ENCODE results near the gene NAIF1.
A peak's percentile ranks its signal among the peaks of the same experiment; 100 is the strongest.
"Not testable (repeated sequence)": the region's sequence is repeated elsewhere in the genome, so short reads cannot be mapped to it uniquely, and the experiment has no call there.

The NAIF1 gene

DNA sequence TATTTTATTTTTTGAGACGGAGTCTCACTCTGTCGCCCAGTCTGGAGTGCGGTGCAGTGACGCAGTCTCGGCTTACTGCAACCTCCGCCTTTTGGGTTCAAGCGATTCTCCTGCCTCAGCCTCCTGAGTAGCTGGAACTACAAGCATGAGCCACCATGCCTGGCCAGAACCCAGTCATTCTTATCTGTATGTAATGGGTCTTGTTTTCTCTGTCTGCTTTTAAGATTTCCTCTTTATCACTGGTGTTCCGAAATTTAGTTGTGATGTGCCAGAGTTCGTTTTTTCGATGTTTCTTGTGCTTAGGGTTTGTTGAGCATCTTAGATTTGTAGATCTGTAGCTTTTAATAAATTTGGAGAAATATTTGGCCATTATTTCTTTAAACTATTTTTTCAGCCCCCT is 20.1 kb upstream of the NAIF1 start:
- no peak for DNase-seq (ENCODE audit: low read depth in 2 of 2)

DNA sequence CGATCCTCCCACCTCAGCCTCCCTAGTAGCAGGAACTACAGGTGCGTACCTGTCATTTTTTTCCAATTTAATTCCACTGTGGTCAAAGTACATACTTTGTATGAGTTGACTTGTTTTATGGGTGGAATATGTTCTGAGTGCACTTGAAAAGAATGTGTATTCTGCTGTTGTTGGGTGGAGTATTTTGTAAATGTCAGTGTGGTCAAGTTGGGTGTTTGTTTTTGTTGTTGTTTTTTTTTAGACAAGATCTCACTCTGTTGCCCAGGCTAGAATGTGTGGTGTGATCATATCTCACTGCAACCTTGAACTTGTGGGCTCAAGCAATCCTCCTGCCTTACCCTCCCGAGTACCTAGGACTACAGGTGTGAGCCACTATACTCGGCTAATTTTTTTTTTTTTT is 18.8 kb upstream of the NAIF1 start:
- DNase-seq (ENCODE audit: low read depth in 2 of 2), result no peak

DNA sequence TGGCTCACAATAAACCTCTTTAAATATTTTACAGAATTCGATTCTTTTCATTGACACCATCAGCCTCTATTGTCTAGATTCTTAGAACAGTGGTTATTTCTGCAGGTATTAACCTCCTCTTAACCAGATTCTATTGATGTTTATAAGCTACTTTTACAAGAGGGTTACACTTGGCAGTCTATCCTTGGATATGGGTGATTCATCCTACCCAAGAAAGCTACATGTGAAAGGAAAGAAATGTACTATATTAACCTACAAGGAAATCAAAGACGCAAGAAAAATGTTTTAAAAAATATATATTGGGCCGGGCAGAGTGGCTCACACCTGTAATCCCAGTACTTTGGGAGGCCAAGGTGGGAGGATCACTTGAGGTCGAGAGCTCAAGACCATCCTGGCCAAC is 17.6 kb upstream of the NAIF1 start:
- no peak for DNase-seq (ENCODE audit: low read depth in 2 of 2)

DNA sequence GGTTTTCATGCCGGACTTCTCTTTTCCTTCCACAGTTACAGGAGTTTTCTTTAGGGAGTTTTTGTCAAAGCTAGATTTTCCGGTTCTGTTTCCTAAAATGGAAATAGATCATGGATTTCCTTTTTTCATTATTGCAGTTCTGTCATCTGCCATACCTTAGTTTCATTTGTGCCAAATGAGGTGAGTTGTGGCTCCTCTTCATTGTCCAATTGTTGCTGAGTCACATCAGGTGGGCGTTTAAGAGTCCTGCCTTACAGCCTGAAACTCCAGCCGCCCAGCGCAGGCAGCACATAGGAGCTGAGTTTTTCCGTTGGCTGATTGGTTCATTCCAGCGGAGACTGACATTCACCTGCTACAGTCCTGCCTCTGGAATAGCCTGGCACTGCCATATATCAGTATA is 15.0 kb upstream of the NAIF1 start:
- no peak for DNase-seq (ENCODE audit: low read depth in 2 of 2)

DNA sequence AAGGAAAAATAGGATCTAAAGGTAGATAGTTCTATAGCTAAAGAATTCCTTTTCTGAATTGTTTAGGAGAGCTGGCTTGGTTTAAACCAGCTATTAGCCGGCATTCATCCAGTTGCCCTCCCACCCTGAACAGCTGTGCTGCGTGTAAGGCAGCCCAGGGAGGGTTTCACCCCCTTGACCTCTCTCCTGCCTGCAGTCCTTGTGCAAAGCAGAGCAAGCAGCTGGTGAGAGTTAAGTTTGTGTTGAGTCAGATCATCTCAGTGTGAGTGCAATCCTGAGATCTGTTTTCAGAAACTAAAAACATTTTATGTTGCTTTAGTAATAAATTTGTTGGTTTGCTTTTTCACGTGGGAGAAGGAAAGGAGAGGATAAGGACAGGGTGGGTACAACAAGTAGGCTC is 13.9 kb upstream of the NAIF1 start:
- DNase-seq (ENCODE audit: low read depth in 2 of 2), result no peak

DNA sequence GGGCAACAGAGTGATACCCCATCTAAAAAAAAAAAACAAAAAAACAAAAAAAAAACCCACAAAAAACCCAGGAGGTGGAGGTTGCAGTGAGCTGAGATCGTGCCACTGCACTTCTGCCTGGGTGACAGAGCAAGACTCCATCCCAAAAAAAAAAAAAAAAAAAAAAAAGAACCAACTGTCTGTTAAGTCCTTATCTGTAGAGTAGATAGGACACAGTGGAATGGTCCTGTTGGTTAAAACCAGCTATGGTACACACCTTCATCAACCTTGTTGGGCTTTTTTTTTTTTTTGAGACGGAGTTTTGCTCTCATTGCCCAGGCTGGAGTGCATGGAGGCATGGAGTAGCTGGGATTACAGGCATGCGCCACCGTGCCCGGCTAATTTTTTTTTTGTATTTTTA is 13.1 kb upstream of the NAIF1 start:
- no peak for DNase-seq (ENCODE audit: low read depth in 2 of 2)

DNA sequence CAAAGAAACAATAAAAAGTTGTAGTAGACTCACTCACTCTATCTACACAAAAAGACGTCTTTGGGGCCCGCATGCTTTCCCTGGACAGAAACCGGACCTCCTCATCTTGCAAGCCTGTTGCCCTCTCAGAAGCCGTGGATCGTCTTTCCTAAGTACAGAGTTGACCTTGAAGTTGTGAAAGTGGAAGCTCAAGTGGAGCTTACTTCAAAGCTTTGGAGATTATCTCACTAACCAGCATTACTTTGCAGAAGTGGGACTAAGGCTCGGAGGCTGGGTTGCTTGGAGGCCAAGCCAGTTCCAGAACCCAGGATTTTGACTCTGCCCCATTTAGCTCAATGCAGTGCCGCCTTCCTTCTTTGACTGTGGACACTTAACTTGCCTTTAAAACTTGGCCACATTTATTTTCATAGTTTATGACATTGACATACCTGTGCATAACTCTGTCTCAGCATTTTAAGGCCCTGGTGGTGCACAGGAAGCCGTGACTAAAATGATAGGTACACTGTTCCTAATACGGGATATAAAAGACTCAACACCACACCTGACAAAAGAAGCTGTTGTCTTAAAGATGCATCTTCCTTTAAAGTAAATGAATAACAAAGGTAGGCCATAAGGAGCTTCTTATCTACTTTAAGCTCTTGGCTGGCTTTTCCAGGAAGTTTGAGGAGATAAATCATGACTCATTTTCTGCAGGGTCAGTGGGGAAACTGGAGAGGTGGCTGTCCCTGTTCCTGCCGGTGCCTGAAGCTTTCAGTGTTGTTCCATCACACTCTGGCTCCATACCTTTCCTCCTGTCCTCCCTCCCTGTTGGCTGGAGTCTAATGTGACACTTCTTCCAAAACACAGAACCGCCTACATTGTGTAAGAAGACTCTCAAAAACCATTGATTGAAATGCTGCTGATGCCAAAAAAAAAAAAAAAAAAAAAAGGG is 11.6 kb upstream of the NAIF1 start:
- DNase-seq (ENCODE audit: low read depth in 2 of 2), result no peak

DNA sequence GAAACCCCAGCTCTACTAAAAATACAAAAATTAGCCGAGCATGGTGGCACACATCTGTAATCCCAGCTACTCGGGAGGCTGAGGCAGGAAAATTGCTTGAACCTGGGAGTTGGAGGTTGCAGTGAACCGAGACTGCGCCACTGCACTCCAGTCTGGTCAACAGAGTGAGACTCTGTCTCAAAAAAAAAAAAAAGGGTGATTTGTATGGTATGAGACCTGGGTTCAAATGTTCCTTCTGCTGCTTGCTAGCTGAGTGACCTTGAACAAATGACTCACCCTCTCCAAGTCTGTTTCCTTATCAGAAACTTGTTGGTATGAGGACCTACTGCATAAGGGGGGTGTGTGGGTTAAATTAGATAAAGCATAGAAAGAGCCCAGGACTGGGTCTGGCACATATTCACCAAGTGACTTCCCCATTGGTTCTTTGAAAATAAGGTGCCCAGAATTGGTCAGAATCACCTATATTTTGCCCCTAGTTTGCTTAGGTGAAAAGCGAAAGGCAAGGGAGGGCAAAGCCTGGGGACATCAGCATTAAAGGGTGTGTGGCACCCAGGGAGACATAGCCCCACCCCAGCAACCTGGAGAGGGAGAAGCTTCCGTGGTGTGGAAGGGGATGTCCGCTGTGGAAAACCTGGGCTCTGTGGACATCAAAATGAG is 10.9 kb upstream of the NAIF1 start:
- DNase-seq (ENCODE audit: low read depth in 2 of 2), result no peak

DNA sequence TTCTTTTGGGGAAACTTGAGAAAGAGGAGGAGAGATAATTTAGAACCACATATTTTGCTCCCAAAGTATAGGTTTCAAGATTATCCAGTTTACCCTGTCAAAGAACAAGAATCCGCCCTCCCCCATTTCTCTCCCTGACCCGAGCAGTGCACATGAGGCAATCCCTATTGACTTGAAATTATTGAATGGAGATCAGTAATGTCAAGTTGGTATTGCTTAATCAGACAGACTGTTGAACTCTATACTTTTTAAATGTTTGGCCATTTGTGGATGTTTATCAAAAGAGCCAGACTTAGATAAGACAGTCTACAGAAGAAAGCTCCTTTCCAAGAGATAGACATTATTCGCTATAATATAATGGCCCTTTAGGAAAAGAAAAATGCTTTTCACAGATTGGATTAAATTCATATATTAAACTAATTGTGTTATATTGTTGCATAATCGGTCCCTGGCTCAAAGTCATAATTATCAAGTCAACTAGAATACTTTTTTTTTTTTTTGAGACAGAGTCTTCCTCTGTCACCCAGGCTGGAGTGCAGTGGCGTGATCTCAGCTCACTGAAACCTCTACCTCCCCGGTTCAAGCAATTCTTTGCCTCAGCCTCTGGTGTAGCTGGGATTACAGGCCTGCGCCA is 6.2 kb upstream of the NAIF1 start:
- no peak for DNase-seq (ENCODE audit: low read depth in 2 of 2)

DNA sequence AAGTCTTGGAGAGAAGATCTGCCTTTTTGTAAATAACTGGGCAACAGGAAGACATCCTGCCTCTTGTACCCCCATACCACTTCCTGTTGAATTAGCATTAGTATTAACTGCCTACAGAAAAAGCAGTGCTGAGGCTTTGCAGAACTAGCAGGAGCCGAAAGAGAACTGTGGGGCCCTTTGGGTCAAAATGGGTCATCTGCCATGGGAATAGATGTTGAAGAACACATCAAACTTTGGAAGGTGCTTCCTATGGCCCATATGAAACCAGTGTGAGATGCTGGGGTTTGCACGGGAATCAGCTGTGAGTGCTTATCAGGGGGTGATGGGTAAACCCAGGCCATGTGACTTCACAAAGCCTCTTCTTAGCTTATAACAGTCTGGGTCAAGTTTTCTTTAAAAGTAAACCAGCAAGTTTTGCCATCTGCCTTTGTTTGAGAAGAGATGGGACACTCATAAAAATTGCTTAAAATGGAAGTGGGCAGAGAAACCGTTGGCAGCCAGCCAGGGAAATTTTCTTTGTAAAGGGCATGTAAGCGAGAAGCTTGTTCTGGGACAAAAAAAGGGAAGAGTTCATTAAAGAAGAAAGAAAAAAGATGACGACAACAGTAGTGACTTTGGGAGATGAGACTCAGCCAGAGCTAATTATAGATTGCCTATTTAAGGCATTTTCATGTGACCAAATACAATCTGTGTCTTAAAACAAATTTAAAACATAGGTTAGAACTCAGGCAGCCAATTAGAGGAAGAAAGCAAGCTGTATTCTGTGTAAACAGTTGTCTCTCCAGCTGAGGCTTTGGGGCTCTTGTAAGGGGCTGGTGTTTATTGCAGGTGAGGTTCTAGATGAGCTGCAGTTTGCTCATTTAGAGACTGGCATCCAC is 5.3 kb upstream of the NAIF1 start:
- peak; percentile 33 to 46 for DNase-seq (ENCODE audit: low read depth in 2 of 2)

DNA sequence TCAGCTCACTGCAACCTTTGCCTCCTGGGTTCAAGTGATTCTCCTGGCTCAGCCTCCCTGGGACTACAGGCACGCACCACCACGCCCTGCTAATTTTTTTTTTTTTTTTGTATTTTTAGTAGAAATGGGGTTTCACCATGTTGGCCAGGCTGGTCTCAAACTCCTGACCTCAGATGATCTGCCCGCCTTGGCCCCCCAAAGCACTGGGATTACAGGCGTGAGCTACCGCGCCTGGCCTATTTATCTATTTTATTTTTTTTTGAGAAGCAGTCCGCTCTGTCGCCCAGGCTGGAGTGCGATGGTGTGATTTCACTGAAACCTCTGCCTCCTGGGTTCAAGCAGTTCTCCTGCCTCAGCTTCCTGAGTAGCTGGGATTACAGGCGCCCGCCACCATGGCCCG is 4.4 kb upstream of the NAIF1 start:
- not testable (repeated sequence) for DNase-seq (ENCODE audit: low read depth in 2 of 2)

DNA sequence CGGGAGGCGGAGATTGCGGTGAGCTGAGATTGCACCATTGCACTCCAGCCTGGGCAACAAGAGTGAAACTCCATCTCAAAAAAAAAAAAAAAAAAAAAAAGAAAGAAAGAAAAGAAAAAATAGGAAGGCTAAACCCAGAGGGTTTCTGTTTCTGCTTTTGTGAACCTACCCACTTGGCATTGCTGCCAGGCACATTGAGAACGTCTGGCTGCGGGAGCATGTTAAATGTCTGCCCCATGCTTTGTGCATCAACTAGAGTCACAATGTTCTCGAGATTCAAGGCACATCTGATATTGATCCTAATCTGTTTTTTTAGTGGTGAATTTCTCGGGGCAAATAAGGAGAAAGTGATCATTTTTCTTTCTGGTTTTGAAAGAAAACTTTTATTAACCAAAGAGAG is 3.8 kb upstream of the NAIF1 start:
- DNase-seq (ENCODE audit: low read depth in 2 of 2), result no peak

DNA sequence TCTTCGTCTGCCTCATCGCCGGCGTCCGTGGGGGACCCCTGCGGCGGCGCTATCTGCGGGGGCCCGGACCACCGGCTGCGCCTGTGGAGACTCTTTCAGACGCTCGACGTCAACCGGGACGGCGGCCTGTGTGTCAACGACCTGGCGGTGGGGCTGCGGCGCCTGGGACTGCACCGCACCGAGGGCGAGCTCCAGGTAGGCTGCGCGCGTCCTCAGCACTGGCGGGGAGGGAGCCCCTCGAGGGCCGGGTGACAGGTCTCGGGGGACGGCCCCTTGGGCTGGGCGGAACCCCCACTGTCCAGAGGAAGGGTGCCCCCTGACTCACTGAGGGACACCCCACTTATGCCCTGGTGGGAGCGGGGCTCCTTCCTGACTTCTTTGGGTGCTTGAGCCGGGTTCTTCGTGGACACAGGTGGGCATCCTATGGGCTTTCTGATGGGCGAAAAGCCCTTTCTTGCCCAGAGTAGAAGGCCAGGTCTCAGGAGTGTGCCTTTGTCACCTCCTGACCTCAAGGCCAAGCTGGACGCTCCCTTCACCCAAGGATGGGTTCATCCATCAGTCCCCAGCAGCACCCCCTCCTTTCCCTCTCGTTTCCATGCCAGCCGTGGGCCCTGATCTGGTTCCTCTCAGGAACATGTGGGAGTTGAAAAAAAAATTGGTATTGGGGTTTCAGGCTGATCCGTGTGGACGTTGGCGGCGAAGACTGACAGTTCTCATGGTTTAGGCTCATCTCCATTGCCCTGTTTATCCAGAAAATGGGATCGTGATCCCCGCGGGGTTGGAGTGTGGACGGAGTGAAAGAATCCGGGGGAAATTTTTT is 1.5 kb upstream of the NAIF1 start:
- DNase-seq (ENCODE audit: low read depth in 2 of 2), result no peak

DNA sequence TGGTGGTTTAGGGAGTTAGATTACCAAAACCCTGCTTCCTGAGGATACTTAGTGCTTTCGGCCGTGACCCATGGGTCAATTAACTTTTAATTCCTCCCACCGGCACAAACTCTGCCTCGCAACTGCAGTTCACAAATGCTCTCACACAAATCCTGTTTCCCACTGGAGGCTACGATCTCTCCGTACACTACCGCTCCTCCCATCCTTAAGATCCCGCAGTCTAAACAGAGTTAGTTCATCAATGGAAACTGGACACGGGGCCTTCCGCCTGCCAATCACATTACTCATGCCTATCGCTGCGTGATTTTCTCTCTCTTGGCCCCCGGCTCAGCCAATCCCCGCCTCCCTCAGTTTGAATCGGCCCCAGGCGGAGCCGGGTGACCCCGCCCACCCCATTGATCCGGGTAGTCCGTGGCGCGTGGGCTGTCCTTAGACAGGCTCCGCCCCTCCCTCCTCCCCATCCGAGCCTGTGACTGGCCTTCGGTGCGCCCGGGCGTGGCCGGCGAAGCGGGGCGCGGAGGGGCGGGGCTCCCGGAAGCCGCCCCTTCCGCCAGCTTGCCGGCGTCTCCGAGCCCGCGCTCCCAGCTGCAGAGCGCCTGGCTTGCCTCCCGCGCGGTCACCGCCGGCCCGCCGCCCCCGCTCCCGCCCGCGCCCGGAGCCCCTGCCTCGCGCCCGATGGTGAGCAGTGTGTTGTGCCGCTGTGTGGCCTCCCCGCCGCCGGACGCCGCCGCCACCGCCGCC is 695 bp upstream of the NAIF1 start, which contains the start of gene SLC25A25:
SLC25A25 (plus strand) TSS at position 588 of the 741 bp plus-strand sequence; CDS start at position 676, 88 bp downstream.
- peak; percentile 100 for DNase-seq (ENCODE audit: low read depth in 2 of 2)

DNA sequence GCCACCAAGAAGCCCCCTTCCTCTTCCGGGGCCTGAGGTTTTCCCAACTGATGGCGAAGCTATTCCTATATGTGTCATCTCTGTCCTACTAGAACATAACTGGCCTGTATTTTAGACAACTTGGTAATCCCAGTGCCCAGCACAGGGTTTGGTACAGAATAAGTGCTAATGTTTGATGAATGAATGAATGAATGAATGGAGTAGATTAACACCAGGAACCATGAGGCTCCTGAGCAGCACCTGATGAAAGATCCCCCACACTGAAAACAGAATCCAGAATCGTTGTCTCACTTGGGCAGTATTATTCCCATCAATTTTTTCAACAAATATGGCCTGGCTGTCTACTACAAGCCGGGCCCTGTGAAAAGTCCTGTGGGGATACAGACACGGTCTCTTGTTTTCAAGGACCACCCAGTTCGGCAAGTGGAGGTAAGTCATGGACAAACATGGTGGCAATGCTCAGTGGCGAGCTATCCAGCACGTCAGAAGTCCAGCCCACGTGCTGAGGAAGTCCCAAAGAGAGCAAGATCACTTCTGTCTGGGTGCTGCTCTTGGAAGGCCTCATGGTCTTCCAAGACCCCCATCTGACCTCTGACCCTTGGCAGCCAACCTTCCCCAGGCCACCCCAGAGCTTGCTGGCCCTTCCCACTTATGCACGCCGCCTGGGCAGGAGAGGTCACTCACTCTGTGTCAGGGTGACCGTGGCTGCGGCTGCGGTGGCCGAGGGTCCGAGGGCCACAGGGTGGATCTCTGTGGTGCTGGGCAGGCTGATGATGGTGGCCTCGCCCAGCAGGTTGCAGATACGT is 1.0 kb downstream of the NAIF1 start:
- DNase-seq (ENCODE audit: low read depth in 2 of 2), result no peak

DNA sequence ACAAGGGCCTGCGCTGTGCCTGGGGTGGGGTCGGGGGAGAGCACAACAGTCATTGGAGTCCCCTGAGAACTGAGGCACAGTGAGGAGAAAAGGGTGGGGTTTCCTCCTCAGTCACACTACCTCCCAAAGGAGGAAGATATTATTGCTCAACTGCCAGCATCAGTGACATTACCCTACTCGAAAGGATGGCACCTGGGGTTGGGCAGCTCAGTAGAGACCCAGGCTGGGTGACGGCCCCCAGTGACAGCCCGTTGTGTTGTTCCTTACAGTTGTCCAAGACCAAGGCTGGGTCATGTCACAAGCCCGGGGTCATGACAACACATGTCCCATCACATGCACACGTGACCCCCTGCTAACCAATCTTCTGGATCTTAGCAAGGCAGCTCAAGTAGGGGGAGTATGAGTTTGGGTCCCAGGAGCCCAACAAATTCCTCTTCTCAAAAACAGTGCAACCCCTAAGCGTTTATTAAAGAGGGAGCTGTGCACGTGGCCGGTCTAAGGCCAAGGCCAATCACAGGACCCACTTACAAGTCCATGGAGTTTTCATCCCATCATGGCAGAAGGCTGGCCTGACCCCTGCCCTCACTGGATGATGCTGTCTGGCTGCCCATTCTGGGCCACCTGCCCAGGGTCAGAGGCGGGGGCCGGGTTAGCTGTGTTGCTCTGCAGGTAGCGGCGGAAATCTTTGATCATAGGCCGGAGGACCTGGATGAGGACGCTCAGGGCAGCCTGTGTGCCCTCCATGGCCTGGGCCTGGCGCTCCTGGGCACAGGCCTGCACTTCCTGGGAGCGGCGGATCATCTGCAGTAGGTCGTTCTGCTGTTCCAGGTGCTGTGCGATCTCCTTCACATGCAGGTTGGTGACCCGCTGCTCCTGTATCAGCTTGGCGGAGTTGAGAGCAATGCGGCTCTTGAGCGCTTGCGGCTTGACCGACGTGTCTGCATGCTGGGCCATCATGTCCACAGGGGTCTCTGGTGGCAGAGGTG is 4.0 kb downstream of the NAIF1 start:
- DNase-seq (ENCODE audit: low read depth in 2 of 2), result no peak

DNA sequence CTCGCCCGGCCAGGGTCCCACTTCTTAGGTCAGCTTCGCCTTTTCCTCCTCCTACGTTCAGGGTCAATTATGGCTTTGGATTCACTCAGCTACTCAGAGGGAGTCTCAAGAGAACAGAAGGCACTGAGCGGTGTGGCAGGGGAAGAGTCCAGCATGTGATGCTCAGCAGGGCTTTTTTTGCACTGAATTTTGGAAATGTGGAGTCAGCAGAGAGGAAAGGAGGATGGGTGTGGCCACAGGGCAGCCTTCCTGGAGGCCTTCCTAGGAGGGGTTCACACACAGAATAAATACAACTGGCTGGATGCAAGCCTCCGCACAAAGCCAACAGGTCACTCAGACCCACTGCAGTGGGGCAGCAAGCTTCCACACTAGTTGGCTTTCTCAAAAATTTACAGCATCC is 4.8 kb downstream of the NAIF1 start:
- DNase-seq (ENCODE audit: low read depth in 2 of 2), result no peak
